Measurements from ENCODE around the gene BPNT1. TPM values are rescaled to one million over a fixed set of nuclear protein-coding genes. Genes with fewer than 3 reads are reported as not detected.
A peak's percentile ranks its signal among the peaks of the same experiment; 100 is the strongest.
"Not testable (repeated sequence)": the region's sequence is repeated elsewhere in the genome, so short reads cannot be mapped to it uniquely, and the experiment has no call there.

BPNT1 gene
- total RNA-seq, 2 experiments from 2014 or later: 1.1 to 2.5 TPM

DNA sequence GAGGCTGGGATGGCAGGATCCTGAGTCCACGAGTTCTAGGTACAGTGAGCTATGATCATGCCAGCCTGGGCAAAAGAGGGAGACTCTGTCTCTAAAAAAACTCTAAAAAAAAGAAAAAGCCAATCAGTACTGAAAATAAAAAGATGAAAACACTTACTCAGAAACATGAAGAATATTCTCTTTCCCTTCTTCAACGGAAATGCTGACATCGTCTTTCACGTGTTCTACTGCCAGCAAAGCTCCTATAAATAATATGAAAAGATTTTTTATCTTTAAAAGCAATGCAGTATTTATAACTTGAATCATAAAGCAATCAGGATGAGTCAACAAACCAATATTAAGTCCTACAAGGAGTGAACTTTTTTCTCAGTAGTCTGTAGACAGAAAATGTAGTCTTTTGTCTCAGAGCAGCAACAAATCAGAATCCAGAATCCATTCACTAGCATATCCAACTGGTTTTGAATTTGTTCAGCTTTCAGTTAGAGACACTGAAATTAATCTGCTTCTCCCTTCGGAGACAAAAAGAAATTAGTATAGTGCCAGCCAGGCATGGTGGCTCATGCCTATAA lies 49.5 kb downstream of the BPNT1 start:
- H3K27me3 Mint-ChIP-seq: no peaks in the 10 kb centered on the region
- TF ChIP-seq, protein P1, sequence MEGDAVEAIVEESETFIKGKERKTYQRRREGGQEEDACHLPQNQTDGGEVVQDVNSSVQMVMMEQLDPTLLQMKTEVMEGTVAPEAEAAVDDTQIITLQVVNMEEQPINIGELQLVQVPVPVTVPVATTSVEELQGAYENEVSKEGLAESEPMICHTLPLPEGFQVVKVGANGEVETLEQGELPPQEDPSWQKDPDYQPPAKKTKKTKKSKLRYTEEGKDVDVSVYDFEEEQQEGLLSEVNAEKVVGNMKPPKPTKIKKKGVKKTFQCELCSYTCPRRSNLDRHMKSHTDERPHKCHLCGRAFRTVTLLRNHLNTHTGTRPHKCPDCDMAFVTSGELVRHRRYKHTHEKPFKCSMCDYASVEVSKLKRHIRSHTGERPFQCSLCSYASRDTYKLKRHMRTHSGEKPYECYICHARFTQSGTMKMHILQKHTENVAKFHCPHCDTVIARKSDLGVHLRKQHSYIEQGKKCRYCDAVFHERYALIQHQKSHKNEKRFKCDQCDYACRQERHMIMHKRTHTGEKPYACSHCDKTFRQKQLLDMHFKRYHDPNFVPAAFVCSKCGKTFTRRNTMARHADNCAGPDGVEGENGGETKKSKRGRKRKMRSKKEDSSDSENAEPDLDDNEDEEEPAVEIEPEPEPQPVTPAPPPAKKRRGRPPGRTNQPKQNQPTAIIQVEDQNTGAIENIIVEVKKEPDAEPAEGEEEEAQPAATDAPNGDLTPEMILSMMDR (IDR thresholded peaks at IDR 0.05): no peak
- ATAC-seq (ENCODE audit: poor library complexity): no peak
- H3K36me3 ChIP-seq (ENCODE audit: insufficient read depth, low read length): peaks cover 28% of the 10 kb centered on the region
- ChIA-PET POLR2A (no interaction called here), CTCF (no interaction called here)
- no peak overlapping the region for H3K27ac ChIP-seq (ENCODE audit: low read depth in 1 of 2, low read length in 2 of 2)
- H3K4me1 Mint-ChIP-seq (ENCODE audit: low read depth): peaks cover 47% of the 10 kb centered on the region
- H3K4me1 ChIP-seq (ENCODE audit: insufficient read depth, low read length): peaks cover 17% of the 10 kb centered on the region
- no peak overlapping the region for H3K4me3 Mint-ChIP-seq
- no peak overlapping the region for H3K27ac Mint-ChIP-seq
- H3K9me3 ChIP-seq (ENCODE audit: control insufficient read depth in 1 of 2, insufficient read depth in 1 of 2, low read length in 2 of 2): no peaks in the 10 kb centered on the region
- intact Hi-C loops (cut with DNase I, micrococcal nuclease): loop anchor here in 1 of 2 experiments (5.0 kb wide), 1 partner anchor 868 kb away; the partner anchor contains the start of gene LYPLAL1
- peaks cover 35% of the 10 kb centered on the region for H3K36me3 Mint-ChIP-seq (ENCODE audit: low read depth)
- no peaks in the 10 kb centered on the region for H3K9me3 Mint-ChIP-seq
- H3K27me3 ChIP-seq (ENCODE audit: control insufficient read depth in 1 of 2, insufficient read depth in 2 of 2, low read length in 2 of 2): no peaks in the 10 kb centered on the region
- H3K4me3 ChIP-seq (ENCODE audit: low read length): no peak overlapping the region
- no peak for DNase-seq

DNA sequence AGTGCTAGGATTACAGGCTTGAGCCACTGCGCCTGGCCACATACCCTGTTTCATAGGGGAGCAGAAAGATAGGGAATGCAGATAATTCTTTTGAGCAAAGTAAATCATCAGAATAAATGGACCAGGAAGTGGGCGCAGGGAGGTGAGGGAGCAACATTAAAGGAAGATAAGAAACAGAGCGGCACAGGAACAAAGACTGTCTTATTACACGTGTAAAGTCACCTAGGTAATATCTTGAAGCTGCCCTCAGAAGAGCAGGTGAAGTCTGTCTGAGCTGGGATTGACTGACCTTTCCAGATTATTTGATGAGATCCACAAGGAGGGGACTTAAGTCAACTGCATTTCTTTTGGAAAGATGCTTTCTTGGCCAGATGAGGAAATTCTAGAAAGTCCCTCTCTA lies 50.9 kb downstream of the BPNT1 start:
- Histone ChIP-seq H3K36me3 (ENCODE audit: insufficient read depth, low read length) (peaks cover 32% of the 10 kb centered on the region), H3K27me3 (ENCODE audit: control insufficient read depth in 1 of 2, insufficient read depth in 2 of 2, low read length in 2 of 2) (no peaks in the 10 kb centered on the region), H3K9me3 (ENCODE audit: control insufficient read depth in 1 of 2, insufficient read depth in 1 of 2, low read length in 2 of 2) (no peaks in the 10 kb centered on the region), H3K4me1 (ENCODE audit: insufficient read depth, low read length) (peaks cover 9% of the 10 kb centered on the region), H3K4me3 (ENCODE audit: low read length) (no peak overlapping the region), H3K27ac (ENCODE audit: low read depth in 1 of 2, low read length in 2 of 2) (no peak overlapping the region)
- ChIA-PET POLR2A (no interaction called here), CTCF (interaction anchor here (0.9 kb wide), 2 partner anchors 8 to 13 kb away, joined by 3 to 5 read pairs; partner anchors contain the start of gene EPRS1)
- Mint-ChIP-seq H3K27ac (no peak overlapping the region), H3K36me3 (ENCODE audit: low read depth) (peaks cover 50% of the 10 kb centered on the region), H3K4me1 (ENCODE audit: low read depth) (peaks cover 37% of the 10 kb centered on the region), H3K4me3 (no peak overlapping the region), H3K9me3 (no peaks in the 10 kb centered on the region), H3K27me3 (no peaks in the 10 kb centered on the region)
- intact Hi-C loops (cut with DNase I, micrococcal nuclease): no loop called here
- ATAC-seq (ENCODE audit: poor library complexity): no peak
- DNase-seq: no peak
- TF ChIP-seq, protein P1 (IDR thresholded peaks at IDR 0.05): no peak

DNA sequence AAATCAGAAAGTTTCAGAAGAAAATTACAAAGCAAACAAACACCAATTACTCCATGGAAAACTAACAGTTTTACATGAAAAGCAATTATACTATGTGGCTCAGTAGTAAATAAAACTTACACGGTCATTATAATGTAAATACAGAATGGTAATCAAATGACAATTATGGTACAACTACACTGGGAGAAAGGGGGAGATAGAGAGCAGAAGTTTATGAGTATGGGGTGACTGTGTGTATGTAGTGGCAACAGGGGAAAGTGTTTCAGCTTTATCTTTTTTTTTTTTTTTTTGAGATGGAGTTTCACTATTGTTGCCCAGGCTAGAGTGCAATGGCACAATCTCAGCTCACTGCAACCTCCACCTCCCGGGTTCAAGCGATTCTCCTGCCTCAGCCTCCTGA lies 51.8 kb downstream of the BPNT1 start:
- H3K4me1 ChIP-seq (ENCODE audit: insufficient read depth, low read length); H3K27me3 Mint-ChIP-seq; H3K4me3 ChIP-seq (ENCODE audit: low read length); POLR2A ChIA-PET; H3K27me3 ChIP-seq (ENCODE audit: control insufficient read depth in 1 of 2, insufficient read depth in 2 of 2, low read length in 2 of 2); H3K9me3 ChIP-seq (ENCODE audit: control insufficient read depth in 1 of 2, insufficient read depth in 1 of 2, low read length in 2 of 2); H3K27ac ChIP-seq (ENCODE audit: low read depth in 1 of 2, low read length in 2 of 2); H3K9me3 Mint-ChIP-seq; intact Hi-C loops (cut with DNase I, micrococcal nuclease); H3K4me3 Mint-ChIP-seq: not testable (repeated sequence)
- Mint-ChIP-seq H3K36me3 (ENCODE audit: low read depth) (peaks cover 58% of the 10 kb centered on the region), H3K4me1 (ENCODE audit: low read depth) (peaks cover 28% of the 10 kb centered on the region), H3K27ac (peak overlapping the region; percentile 37)
- ATAC-seq (ENCODE audit: poor library complexity): peak; percentile 68
- CTCF ChIA-PET: interaction anchor here (0.7 to 0.9 kb wide), 2 partner anchors 9 to 75 kb away, joined by 3 read pairs; partner anchors contain the start of gene EPRS1
- peak in 3 of 14 experiments; percentile 13 to 27 (median 15) for DNase-seq
- H3K36me3 ChIP-seq (ENCODE audit: insufficient read depth, low read length): peaks cover 41% of the 10 kb centered on the region

DNA sequence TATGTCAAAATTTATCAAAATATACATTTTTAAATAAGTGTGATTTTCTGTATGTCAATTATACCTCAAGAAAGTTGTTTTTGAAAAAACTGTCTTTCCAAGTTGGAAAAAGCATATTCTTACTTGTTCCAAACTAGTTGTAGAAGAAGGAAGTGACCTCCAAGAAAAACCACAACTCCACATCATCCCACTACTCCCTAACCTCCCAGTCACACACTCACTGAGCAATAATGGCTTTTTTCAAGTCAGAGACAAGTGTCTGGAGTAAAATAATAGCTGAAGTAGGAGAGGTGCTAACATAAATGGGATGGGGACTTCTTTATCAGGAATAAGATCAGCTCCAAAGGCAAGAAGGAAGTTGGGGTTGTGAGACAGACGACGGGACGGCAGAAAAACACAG lies 56.7 kb downstream of the BPNT1 start:
- no peaks in the 10 kb centered on the region for H3K9me3 ChIP-seq (ENCODE audit: control insufficient read depth in 1 of 2, insufficient read depth in 1 of 2, low read length in 2 of 2)
- H3K36me3 ChIP-seq (ENCODE audit: insufficient read depth, low read length): peaks cover 58% of the 10 kb centered on the region
- Mint-ChIP-seq H3K4me3 (no peak overlapping the region), H3K27me3 (no peaks in the 10 kb centered on the region), H3K36me3 (ENCODE audit: low read depth) (peaks cover 88% of the 10 kb centered on the region), H3K9me3 (no peaks in the 10 kb centered on the region), H3K4me1 (ENCODE audit: low read depth) (peaks cover 16% of the 10 kb centered on the region), H3K27ac (no peak overlapping the region)
- intact Hi-C loops (cut with DNase I, micrococcal nuclease): no loop called here
- H3K4me1 ChIP-seq (ENCODE audit: insufficient read depth, low read length): no peaks in the 10 kb centered on the region
- DNase-seq (no peak), ATAC-seq (ENCODE audit: poor library complexity) (no peak)
- TF ChIP-seq, protein P1 (IDR thresholded peaks at IDR 0.05): no peak
- H3K27ac ChIP-seq (ENCODE audit: low read depth in 1 of 2, low read length in 2 of 2): no peak overlapping the region
- POLR2A ChIA-PET: interaction anchor here (1.5 kb wide), 1 partner anchor 57 kb away, joined by 5 read pairs; the partner anchor contains the start of gene BPNT1
- H3K4me3 ChIP-seq (ENCODE audit: low read length): no peak overlapping the region
- CTCF ChIA-PET: interaction anchor here (1.1 kb wide), 1 partner anchor 13 kb away, joined by 3 read pairs; the partner anchor contains the start of gene EPRS1
- no peaks in the 10 kb centered on the region for H3K27me3 ChIP-seq (ENCODE audit: control insufficient read depth in 1 of 2, insufficient read depth in 2 of 2, low read length in 2 of 2)

Measured in CD4-positive, alpha-beta T cell (primary cell).